Measurements from ENCODE around the gene TGFBRAP1.

The TGFBRAP1 gene

DNA sequence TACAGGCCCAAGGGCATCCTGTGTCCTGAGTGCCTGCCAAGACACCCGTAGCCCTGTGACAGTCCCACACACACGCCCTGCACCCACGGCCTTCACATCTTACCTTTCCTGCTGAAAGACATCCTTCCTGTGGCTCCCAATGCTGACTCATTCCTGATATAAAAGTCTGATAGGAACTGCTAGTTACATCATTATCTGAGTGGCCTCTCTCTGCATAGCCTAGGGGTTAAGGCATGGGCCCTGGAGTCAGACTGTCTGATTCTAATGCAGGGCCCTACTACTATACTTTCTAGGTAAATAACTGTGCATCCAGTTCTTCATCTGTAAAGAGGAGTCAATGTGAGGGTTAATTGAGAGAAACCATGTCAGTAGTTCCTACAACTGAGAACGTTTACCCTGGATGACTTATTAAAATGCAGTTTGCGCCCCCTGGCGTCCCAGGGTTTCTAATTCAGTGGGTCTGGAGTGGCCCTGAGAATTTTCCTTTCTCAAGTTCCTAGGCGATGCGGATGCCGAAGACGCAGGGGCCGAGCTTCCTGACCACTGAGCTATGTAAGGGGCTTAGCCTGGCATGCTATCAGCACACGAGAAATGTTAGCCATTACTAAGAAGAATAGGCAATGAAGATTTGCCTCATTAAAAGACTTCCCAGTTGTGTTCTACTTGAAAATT lies 94.0 kb downstream of the TGFBRAP1 start:
- DNase-seq: peak; percentile 67

DNA sequence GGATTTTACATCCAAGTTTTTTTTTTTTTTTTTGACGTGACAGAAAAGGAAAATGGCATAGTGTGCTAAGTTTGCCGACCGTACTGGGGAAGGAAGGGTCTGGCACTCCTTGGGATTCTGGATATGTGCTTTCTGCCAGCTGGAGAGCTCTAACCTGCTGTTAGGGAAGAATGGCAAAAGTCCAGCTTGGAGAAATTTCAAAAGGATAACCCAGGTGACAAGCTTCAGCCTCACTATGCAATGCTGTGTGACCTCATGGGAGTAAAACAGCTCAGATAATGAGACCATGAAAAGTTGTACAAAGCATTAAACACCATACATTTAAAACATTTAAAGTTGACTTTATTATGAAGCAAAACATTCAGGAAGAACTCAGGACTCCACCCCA lies 98.3 kb downstream of the TGFBRAP1 start:
- no peak for DNase-seq

DNA sequence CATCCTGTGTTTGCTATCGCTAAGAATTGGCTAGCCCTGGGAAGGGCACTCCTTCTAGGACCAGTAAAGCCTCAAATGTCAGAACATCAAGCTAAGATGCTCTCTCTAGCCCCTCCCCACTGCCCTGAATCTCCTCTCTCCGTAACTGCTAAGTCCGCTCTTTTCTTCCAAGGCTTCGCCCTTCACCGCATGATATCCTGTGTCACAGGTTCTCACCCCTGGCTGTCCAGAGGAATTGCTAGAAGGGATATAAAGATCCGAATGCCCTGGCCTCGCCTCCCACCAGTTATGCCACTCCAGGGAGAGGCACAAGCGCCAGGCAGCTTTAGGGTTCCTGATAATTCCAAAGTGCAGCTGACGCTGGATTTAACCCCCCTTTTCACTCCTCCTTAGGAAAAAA lies 105.1 kb downstream of the TGFBRAP1 start:
- no peak for DNase-seq

DNA sequence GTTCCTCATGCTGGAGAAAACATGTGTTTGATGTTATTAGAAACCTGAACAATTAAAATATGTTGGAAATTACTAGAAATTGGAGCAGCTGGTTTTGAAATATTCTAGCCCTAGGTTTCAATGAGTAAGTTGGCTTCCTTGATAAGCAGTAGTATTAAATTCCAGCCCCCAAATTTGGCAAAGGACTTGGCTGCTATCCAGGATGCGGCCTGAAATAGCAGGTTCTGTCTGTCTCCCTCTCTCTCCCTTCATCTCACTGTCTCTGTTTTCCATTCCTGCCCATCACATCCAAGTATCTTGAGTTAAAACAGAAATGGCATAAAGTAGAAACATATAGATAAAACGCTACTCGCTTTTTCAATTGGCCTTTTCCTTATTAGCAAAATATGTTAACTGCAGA lies 108.9 kb downstream of the TGFBRAP1 start:
- DNase-seq: no peak

DNA sequence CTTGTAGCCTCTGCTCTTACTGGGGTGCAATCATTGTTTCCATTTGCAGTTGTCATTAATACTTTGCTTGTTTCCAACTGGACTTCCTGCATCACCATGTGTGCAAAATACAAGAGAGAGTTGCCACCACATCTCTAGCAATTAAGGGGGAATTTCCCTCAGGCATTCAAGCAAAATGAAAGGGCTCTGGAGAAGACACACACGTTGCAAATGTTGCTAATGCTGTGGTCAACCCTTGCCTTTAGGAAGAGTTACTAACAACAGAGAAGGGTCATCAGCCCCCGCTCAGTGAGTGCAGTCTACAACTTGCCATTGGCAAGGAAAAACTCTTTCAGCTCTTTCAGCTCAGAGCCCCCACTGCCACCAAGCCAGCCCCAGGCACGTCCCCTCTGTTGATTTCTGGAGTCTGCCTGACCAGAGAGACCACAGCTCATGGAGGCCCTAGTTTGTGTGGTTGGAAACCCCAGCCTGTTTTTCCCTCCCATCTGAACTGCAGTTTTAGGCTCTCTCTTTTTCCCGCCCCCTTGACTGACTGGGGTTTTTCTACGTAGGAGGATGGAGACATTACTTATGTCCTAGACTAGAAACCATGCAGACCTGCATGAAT lies 113.8 kb downstream of the TGFBRAP1 start:
- DNase-seq: no peak
